Measurements from ENCODE around the gene ERVMER34-1.
A peak's percentile ranks its signal among the peaks of the same experiment; 100 is the strongest.

The ERVMER34-1 gene

DNA sequence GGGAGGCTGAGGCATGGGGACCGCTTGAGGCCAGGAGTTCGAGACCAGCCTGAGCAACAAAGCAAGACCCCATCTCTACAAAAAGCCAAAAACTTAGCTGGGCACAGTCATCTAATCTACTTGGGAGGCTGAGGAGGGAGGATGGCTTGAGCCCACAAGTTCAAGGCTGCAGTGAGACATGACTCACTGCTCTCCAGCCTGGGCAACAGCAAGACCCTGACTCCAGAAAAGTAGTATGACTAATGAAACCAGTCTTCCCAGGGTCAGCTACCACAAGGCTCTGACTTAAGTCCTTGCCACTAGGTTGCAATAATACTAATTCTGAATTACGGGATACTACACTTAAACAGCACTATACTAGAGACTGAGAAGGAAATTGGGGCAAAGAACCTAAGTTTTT, 33.1 kb downstream of the ERVMER34-1 start:
- DNase-seq: no peak

GRCh38 chr4:52716364-52717151, 34.7 kb downstream of the ERVMER34-1 start:
- DNase-seq: no peak

DNA sequence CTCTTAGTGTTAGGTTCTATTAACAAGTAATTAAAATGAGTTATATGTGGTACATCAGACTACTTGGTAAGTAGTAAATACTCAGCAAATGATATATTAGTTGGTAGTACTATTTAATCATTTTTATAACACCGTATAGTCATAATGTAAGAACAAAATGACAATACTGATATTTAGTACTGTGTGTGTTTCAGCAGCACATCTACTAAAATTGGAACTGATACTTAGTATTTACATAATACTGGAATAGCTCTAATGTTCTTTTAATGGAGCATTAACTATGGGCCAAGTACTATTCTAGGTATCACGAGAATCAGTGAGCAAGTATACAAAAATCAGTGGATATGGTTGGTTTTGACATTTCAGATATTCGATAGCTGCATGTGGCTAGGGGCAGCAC, 35.3 kb downstream of the ERVMER34-1 start:
- no peak for DNase-seq

GRCh38 chr4:52715255-52715897, 35.8 kb downstream of the ERVMER34-1 start:
- DNase-seq: no peak

DNA sequence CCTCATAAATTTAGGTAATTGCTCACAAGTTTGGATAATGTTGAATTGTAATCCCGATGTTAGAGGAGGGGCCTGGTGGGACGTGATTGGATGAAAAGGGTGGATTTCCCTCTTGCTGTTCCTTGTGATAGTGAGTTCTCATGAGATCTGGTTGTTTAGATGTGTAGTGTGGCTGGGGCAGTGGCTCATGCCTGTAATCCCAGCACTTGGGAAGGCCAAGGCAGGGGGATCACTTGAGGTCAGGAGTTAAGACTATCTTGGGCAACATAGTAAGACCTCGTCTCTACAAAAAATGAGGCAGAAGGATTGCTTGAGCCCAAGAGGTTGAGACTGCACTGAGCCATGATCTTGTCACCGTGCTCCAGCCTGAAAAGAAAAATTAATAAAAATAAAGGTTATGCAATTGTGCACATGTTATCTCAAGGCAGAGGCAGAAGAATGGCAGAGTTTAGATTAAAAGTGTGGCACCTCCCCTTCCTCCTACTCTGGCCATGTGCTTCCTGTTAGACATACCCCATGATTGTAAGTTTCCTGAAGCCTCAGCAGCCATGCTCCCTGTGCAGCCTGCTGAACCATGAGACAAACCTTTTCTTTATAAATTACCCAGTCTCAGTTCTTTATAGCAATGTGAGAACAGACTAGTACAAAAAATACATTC, 36.5 kb downstream of the ERVMER34-1 start:
- DNase-seq: no peak

DNA sequence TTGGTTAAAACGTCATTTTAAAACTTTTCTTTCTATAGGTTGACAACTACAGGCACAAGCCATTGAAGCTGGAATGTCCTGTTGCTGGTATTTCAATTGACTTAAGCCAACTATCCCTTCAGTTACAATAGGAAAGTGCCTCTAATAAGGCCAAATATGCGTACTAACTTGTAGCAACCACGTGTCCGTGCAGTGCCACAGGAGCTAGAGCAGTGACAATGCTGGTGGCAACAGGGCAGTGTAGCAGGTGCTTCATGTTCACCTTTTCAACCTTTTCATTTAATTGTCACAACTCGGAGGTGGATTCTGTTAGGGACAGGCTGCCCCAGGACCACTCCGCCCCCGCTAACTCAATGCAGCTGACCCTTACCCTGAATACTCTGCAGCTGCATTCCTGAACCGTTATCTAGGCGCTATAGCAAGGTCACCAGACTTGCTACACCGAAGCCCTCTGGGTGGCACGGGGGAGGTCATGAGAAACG, 37.7 kb downstream of the ERVMER34-1 start:
- no peak for DNase-seq

- peak; percentile 88 to 92 (median 91) for DNase-seq
Measured at GRCh38 chr4:52712251-52713130, 38.7 kb downstream of the ERVMER34-1 start.

GRCh38 chr4:52711834-52712250, 39.4 kb downstream of the ERVMER34-1 start:
- no peak for DNase-seq

DNA sequence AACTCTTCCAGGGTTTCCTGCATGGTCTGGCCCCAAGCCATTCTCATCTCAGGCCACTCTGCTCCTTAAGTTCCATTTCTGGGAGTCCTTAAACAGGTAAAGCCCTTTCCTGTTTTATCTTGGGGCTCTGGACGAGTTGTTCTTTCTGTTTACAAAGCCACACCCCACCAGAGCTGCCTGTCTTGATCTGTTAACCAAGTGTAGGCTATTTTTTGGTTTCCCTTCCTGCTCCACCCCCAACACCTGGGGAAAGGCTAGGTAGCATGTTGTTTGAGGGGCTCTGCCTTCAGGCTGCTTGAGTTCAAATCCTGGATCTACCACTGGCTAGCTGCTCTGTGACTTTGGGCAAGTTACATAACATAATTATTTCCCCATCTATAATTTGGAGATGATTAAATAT, 40.0 kb downstream of the ERVMER34-1 start:
- DNase-seq: no peak

- DNase-seq: no peak
Measured at GRCh38 chr4:52709155-52709554, 42.1 kb downstream of the ERVMER34-1 start.

DNA sequence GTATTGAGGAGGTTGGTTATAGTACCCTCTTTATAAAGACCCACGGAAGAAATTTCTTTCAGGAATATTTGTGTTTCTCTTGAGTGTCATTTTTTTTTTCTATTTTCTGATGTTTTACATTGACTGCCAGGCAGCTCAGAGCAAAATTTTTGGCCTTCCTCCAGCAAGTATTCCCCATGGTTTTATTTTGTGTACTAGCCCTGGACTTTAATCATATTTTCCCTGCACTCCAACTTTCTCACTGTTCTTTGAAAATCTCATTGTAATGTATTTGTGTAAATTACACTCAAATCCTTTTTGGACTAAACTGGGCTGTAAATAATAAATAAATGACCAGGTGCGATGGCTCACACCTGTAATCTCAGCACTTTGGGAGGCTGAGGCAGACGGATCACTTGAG, 46.6 kb downstream of the ERVMER34-1 start:
- DNase-seq: no peak

DNA sequence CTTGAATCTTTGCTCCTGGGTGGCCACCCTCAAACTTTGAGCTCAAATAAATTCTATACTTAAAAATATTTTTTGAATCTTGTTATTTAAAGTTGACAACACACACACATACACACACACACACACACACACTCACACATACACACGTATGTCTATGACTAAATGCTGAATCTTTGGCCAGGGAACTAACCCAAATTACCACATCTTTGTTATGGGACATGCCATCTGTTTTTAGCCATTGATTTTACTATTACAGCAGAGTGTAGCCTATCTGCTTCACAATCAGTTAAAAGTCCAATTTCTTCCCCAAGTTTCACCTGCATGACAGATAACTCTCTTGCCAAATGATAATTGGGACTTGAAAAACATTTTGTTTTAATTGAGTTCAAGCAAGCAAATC, 47.1 kb downstream of the ERVMER34-1 start:
- no peak for DNase-seq

GRCh38 chr4:52701207-52701606, 50.0 kb downstream of the ERVMER34-1 start:
- no peak for DNase-seq

- no peak for DNase-seq
Measured at GRCh38 chr4:52694936-52695335, 56.3 kb downstream of the ERVMER34-1 start.

DNA sequence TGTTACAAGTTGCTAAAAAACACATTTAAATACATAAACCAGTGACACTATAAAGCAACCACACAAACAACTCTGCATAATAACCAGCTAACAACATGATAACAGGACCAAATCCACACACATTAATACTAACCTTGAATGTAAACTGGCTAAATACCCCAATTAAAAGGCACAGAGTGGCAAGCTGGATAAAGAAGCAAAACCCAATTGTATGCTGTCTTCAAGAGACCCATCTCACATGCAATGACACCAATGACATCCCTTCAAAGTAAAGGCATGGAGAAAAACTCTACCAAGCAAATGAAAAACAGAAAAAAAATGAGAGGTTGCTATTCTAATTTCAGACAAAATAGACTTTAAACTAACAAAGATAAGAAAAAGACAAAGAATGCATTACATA, 57.7 kb downstream of the ERVMER34-1 start:
- no peak for DNase-seq
